ENCODE measurements around the gene MTMR4.
"Not testable (repeated sequence)": the region's sequence is repeated elsewhere in the genome, so short reads cannot be mapped to it uniquely, and the experiment has no call there.

MTMR4 gene

DNA sequence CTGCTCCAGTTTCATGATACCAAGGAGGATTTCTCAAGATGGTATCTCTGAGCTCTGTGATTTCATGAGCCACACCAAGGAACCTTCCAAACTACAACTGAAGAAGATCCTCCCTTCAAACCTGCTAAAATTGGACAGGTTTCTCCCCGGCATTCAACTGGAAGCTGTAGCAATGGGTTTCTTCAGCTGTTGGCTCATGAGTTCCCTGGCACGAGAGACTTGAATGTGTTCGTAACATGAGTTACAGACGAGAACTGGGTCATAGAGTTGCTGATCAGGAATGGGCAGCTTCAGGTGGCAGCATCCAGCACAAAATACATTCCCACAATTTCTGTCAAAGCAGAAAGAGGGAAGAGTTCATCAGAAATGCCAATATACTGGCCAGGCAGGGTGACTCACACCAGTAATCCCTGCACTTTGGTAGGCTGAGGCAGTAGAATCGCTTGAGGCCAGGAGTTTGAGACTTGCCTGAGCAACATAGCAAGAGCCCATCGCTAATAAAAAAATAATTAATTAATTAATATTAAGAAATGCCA, 22.9 kb downstream of the MTMR4 start:
- DNase-seq, result no peak

DNA sequence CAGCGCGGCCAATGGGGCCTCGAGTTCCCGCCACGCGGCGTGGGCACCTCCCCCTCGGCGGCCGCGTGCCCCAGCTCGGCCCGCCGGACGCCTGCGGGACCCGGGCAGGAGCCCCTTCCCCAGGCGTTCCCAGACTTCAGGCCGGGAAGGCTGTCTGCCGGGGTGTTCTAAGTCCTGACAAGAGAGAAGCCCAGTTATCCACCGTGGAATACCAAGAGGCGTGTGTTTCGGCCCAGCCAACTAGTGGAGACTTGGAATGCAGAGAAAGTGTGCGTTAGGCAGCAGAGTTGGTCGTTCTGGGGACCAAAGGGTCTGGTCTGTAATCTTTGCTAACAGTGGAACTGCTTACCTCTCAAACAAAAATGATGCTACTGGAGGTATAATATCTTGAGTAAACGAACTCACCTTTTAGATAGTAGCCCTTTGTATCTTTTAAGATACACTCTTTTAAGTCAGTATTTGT, 26.0 kb downstream of the MTMR4 start:
- no peak for DNase-seq

DNA sequence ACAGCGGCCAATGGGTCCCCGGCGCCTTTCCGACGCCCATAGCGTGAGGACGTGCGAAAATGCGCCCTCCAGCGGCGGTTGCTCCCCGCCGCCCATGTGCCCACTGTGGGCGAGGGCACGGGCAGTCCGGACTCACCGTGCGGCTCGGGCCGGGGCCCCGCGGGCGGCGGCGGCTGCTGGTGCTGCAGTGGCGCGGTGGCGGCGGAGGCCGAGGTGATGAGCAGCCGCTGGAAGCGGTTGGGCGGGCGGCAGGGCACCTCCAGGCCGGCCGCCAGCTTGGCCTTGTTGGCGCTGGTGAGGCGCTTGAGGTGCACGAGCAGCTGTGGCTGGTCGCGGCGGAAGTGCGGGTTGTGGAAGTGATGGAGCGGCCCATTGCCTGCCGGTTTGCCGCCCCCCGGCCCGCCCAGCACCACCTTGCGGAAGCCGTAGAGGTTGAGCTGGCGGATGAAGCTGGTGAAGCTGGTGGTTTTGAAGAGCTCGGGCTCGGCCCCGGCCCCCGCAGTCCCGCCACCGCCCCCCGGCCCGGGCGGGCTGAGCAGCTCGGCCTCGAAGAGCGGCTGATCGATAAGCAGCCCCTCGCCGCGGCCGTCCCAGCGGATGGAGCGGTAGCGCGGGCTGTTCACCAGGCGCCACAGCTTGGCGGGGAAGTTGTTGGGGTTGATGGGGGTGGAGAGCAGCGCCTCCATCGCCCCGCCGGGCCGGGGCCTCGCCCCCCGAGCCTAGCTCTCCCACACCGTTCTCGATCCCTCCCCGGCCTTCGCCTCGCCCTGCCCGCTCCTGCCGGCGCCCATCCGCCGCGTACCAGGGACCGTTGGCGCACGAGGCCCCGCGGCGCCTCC, 26.6 kb downstream of the MTMR4 start, which contains the start of gene HSF5:
TSS of gene HSF5 (minus strand) at position 820 of the 839 bp plus-strand sequence. CDS start at position 686, 134 bp downstream.
- peak; percentile 17 to 44 for DNase-seq

DNA sequence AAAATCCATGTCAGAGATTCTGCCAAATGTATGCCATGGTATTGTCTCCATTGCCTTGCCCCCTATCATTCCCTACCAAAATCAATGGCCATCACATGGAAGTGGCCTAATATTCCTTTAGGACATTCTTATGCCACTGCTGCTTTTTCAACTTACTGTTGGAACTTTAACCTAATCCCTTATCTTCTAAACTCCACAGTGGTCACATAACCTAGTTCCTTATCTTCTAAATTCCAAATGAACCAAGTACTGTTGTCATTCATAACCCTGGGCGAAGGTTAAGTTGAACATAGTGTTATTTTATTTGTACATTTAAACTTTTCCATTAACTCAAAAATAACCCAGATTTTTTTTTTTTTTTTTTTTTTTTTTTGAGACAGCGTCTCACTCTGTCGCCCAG, 29.8 kb downstream of the MTMR4 start:
- no peak for DNase-seq

DNA sequence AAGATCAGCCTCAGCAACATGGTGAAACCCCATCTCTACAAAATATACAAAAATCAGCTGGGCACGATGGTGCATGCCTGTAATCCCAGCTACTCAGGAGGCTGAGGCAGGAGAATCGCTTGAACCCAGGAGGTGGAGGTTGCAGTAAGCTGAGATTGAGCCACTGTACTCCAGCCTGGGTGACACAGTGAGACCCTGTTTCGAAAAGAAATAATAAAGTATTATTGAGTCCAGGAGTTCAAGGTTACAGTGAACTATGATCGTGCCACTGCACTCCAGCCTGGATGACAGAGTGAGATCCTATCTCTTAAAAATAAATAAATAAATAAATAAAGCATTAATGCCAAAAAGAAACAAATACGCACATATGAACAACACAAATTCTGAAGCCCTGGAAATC, 32.6 kb downstream of the MTMR4 start:
- DNase-seq, result not testable (repeated sequence)

DNA sequence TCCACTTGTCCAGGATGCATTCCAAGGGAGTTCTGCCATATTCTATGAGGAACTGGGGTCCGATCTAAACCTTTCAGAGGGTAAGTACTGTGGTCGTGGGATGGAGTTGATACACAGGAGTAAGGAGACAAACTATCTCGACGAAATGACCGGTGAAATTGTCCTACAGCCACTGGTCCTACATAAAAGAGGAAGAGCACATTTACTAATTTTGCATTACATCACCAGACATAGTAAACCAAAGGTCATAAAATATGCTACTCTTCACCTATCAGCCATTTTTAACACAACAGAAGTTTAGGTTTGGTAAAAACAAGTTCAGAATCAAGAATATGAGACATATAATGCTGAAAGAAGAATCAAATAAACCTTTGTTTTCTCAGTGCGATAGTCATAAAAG, 34.3 kb downstream of the MTMR4 start:
- DNase-seq, result peak; percentile 22 to 38

DNA sequence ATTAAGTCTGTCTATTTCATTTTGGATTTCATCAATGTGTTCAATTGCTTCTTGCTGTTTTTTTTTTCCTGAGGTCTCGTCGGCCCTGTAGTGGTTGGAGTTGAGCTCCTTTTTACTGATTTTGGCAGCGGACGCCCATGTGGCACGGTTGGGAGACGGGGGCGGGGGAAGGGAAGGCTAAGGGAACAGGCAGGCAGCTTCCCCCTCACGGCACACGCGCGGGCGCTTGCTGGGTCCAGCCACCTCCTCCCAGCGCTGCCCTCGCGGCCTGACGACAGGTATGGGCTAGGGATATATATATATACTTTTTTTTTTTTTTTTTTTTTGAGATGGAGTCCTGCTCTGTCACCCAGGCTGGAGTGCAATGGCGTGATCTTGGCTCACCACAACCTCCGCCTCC, 37.6 kb downstream of the MTMR4 start:
- DNase-seq, result no peak

DNA sequence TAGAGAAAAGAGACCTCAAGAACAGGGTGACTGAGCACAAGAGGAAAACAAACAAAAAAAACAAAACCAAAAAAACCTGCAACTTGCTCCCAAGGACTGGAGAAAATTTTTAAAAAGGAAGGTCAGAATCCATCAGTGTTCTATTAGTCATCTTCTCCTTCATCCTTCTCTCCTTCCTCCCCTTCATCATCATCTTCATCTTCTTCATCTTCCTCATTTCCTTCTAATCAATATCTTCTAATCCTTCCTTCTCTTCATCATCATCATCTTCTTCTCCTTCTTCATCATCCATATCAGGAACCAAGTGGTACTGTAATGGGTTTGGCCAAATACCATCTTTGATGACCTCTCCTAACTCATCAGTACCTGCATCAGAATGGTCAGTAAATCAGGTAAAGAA, 38.5 kb downstream of the MTMR4 start:
- DNase-seq, result no peak

DNA sequence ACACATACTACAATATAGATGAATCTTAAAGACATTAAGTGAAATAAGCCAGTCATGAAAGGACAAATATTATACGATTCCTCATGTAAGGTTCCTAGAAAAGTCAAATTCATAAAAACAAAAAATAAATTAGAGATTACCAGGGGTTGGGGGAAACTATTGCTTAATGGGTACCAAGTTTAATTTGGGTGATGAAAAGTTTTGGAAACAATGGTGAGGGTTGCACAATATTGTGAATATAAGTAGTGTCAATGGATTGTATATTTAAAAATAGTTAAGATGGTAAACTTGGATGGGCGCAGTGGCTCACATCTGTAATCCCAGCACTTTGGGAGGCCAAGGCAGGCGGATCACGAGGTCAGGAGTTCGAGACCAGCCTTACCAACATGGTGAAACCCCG, 44.1 kb downstream of the MTMR4 start:
- no peak for DNase-seq

DNA sequence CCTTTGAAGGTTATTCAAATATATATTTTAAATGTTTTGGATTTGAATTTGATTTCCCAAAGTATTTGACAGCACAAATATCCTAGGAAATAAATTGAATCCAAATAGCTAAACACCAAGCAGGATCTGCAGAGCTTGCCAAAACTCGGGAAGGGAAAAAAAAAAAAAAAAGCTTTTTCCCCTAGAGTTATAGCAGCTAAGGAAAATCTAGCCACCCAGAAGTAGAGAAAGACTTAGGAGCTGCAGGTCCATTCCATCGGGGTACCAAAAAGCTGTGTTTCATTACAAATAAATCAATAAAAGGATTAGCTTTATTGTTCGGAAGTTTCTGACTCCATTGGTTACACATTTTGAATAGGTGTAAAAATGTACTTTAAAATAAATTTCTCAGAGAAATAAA, 45.5 kb downstream of the MTMR4 start:
- no peak for DNase-seq

DNA sequence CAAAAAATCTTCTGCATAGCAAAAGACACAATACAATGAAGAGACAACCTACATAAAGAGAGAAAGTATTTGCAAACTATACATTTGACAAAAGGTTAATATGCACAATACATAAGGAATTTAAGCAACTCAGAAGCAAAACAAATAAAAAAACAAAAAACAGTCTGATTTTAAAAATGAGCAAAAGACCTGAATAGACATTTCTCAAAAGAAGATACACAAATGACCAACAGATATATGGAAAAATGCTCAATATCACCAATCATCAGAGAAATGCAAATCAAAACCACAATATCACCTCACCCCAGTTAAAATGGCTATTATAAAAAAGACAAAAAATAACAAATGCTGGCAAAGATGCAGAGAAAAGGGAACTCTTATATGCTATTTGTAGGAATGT, 58.9 kb downstream of the MTMR4 start:
- no peak for DNase-seq

DNA sequence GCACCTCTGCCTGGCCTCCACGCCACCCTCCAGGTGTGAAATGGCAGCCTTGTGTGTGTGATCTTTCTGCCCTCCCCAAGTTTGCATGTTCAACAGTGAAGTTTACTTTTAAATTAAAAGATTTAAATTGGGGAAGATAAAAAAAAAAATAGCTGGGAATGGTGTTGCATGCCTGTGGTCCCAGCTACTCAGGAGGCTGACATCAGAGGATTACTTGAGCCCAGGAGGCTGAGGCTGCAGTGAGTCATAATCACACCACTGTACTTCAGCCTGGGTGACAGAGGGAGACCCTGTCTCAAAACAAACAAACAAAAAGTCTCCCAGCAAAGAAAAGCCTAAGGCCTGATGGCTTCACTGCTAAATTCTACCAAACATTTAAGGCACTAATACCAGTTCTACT, 61.7 kb downstream of the MTMR4 start:
- no peak for DNase-seq

DNA sequence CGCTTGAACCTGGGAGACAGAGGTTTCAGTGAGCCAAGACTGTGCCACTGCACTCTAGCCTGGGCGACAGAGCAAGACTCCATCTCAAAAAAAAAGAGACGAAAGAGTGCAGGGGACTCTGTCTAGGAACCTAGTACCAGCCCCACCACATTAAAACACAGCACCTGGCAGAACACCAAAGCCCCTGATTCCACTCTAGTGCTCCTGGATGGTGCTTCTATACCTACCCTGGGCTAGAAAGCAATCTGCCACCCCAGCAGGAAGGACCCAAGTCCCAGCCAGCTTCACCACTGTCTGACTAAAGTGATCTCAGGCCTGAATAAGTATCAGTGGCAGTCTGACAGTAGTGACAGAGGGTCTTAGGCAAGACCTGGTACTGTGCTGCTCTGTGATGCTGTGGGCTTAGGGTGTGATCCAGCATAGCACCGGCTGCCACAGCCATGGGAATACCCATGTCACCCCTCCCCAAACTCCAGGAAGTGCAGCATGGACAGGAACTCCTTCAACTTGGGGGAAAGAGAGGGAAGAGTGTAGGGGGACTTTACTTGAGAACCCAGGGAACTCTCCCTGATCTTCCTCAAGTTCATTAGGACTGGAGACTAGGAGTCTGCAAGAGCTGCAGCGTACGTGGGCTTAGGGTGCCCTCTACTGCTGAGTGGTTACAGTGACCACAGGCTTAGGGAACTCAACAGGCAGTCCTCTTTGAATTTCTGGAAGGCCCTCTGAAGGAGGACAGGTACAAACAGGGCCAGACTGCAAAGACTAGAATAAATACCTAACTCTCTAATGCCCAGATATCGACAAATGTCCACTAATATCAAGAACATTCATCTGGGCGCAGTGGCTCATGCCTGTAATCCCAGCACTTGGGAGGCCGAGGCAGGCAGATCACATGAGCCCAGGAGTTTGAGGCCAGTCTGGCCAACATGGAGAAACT, 67.1 kb downstream of the MTMR4 start:
- DNase-seq, result peak; percentile 68 to 90

DNA sequence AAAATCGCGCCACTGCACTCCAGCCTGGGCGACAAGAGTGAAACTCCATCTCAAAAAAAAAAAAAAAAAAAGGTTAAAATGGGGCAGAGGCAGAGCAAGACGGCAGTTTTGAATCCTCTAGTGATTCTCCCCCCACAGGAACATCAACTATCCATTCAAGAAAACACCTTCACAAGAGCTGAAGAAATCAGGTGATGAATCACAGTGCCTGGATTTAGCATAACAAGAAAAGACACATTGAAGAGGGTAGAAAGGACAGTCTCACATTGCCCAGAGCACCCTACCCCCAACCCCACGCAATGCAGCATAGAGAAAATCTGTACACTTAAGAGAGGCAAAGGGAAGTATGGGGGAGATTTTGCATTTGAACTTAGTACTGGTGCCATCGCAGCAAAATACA, 68.4 kb downstream of the MTMR4 start:
- DNase-seq, result no peak
